Spleen (tissue), 11 donors: ENCODE data around the gene ULBP2. TPM values are rescaled to one million over a fixed set of nuclear protein-coding genes. Genes with fewer than 3 reads are reported as not detected.
A peak's percentile ranks its signal among the peaks of the same experiment; 100 is the strongest.
"Not testable (repeated sequence)": the region's sequence is repeated elsewhere in the genome, so short reads cannot be mapped to it uniquely, and the experiment has no call there.

ENCODE experiments used
- DNase-seq: peaks from one replicate; pipeline ENCODE4 v3.0.0-alpha.2; 2020
- H3K27ac ChIP-seq, 8 donors: fragments of 200-600 bp; sonication (generic) in 7 of 8; 1 replicate in 4 of 8; 2 replicates in 4 of 8; pipeline versions ENCODE4 v1.5.0 to v1.8.0; 2016 to 2021; ENCODE audit warnings: inconsistent platforms in 4 of 8, mild to moderate bottlenecking in 4 of 8, moderate library complexity in 1 of 8
- H3K27me3 ChIP-seq, 7 donors: fragments of 200-600 bp; sonication (generic) in 6 of 7; replicated peaks in 1 of 7; 1 replicate in 4 of 7; 2 replicates in 3 of 7; pipeline versions ENCODE4 v1.5.0 to v1.8.0; 2016 to 2021; ENCODE audit warnings: inconsistent platforms in 3 of 7, mild to moderate bottlenecking in 1 of 7
- H3K36me3 ChIP-seq, 6 donors: fragments of 200-600 bp; sonication (generic) in 5 of 6; 1 replicate in 4 of 6; 2 replicates in 2 of 6; pipeline versions ENCODE4 v1.5.0 to v1.8.0; 2016 to 2021; ENCODE audit warnings: inconsistent platforms in 2 of 6
- H3K4me1 ChIP-seq, 6 donors: fragments of 200-600 bp; sonication (generic) in 5 of 6; 1 replicate in 3 of 6; 2 replicates in 3 of 6; pipeline versions ENCODE4 v1.5.0 to v1.8.0; 2016 to 2021; ENCODE audit warnings: inconsistent platforms in 3 of 6
- H3K4me3 ChIP-seq, 8 donors: fragments of 200-600 bp; sonication (generic) in 7 of 8; 1 replicate in 4 of 8; 2 replicates in 4 of 8; pipeline versions ENCODE4 v1.5.0 to v1.8.0; 2016 to 2021; ENCODE audit warnings: inconsistent platforms in 4 of 8, mild to moderate bottlenecking in 4 of 8, moderate library complexity in 2 of 8
- H3K9me3 ChIP-seq, 8 donors: fragments of 200-600 bp; sonication (generic) in 7 of 8; 1 replicate in 4 of 8; 2 replicates in 4 of 8; pipeline versions ENCODE4 v1.5.0 to v1.8.0; 2016 to 2021; ENCODE audit warnings: inconsistent platforms in 4 of 8
- POLR2A ChIP-seq, 3 donors: fragments of 450-650 bp; IDR thresholded peaks; one replicate each; pipeline ENCODE4 v1.5.1; 2017; ENCODE audit warnings: antibody characterized with exemption in 3 of 3, mild to moderate bottlenecking in 1 of 3
- POLR2AphosphoS5 ChIP-seq, 3 donors: sonication (generic); formaldehyde crosslinking; IDR thresholded peaks; one replicate each; pipeline ENCODE4 v1.5.1; 2017; ENCODE audit warnings: antibody characterized with exemption in 3 of 3
- WGBS, 5 donors: extraction: QIAGEN DNeasy Blood & Tissue Kit in 3 of 5; methylation state at CpG; one replicate each; pipeline versions ENCODE4 v1.1.5 to v1.1.7; 2013 to 2018; 5-methylcytosine and 5-hydroxymethylcytosine counted together
- intact Hi-C: fragments of 100-400 bp; cut with DNase I; formaldehyde crosslinking; loops from one replicate; pipeline ENCODE4 v1.15.0; 2023; ENCODE audit warnings: low total_unique reads
- polyA plus RNA-seq, 3 donors: library from polyadenylated mRNA; stranded (reverse); fragments of 200-250 nt; gene quantifications; one replicate each; pipeline ENCODE4 v1.2.1, GENCODE V29; 2013
- total RNA-seq, 7 donors: library from RNA; depleted of rRNA in 3 of 7; stranded (reverse); fragments of >200 nt in 3 of 7; fragmentation: NEBNext Ultra II Directional in 4 of 7; extraction: Animal tissue kit (Norgen Biotek cat#: 25700) in 4 of 7; gene quantifications; one replicate each; pipeline versions ENCODE4 v1.1.0 to v1.2.1, GENCODE V29; 2016 to 2021
- TF ChIP-seq, protein P1 (sequence below), 11 experiments: fragments of 200-600 bp in 7 of 11; fragments of 450-650 bp in 4 of 11; sonication (generic) in 4 of 11; IDR thresholded peaks in 8 of 11; conservative IDR thresholded peaks in 3 of 11; 1 replicate in 7 of 11; 2 replicates in 4 of 11; pipeline versions ENCODE4 v1.4.0 to v1.8.0; 2016 to 2021; ENCODE audit warnings: antibody characterized with exemption in 11 of 11, inconsistent platforms in 4 of 11, mild to moderate bottlenecking in 1 of 11
- donor health status: healthy with polysubstance abuse.
- donor health status: DM: no; HTN: no; CAD: no; lungs with moderate emphysema.
- donor health status: DM: no; HTN: no; CAD: no.
- donor health status: Bipolar disorder and iron deficiency.
- donor health status: healthy.
- donor health status: DM: no; HTN: no; CAD: no.
- donor health status: DM: yes; HTN: yes; CAD: no.

ULBP2 gene
- total and polyA plus RNA-seq, 10 donors, result 0.10 to 0.30 (median 0.20) TPM; not detected in 7

DNA sequence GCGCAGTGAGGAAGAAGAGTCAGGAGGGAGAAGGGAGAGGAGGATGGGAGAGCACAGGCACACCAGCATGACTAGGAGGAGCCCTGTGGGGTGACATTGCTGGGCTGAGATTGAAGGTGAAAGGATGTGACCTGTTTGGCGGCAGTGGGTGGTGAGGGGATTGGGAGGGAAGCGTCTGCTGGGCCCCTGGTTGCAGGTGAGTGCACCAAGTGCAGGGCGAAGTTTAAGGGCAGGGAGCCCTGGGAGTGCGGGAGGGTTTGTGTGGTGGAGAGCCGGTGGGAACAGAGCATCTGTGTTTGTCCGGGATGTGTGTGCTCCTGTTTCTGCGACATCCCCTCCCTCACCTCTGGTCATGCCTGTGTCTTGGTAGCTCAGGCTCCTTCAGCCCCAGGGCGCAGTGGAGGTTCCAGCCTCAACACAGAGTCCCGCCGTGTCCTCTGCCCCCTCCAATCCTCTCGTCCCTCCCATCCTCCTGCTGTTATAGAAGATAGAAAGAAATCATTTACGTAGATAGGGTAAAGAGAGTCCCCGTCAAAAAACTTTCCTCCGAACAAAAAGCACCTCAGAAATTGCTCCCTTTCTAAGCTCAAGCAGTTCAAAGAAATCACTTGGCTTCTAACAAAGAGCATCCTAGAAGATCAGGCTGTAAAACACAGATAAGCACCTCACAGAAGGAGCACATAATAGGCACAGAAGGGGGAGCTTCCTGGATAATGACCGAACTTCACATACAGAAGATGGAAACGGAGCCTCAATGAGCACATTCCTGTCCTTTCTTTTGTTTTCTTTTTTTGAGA, 46.9 kb downstream of the ULBP2 start:
- TF ChIP-seq POLR2A (IDR thresholded peaks at IDR 0.05) (no peak), POLR2AphosphoS5 (IDR thresholded peaks at IDR 0.05) (no peak)
- TF ChIP-seq, protein P1, sequence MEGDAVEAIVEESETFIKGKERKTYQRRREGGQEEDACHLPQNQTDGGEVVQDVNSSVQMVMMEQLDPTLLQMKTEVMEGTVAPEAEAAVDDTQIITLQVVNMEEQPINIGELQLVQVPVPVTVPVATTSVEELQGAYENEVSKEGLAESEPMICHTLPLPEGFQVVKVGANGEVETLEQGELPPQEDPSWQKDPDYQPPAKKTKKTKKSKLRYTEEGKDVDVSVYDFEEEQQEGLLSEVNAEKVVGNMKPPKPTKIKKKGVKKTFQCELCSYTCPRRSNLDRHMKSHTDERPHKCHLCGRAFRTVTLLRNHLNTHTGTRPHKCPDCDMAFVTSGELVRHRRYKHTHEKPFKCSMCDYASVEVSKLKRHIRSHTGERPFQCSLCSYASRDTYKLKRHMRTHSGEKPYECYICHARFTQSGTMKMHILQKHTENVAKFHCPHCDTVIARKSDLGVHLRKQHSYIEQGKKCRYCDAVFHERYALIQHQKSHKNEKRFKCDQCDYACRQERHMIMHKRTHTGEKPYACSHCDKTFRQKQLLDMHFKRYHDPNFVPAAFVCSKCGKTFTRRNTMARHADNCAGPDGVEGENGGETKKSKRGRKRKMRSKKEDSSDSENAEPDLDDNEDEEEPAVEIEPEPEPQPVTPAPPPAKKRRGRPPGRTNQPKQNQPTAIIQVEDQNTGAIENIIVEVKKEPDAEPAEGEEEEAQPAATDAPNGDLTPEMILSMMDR (IDR thresholded peaks at IDR 0.05 in 8 of 11, conservative IDR thresholded peaks at IDR 0.05 in 3 of 11), result no peak
- H3K9me3 ChIP-seq, result peaks cover 0 to 25% (median 9%) of the 10 kb centered on the region in 8 donors
- peaks cover 20 to 95% (median 91%) of the 10 kb centered on the region in 7 donors for H3K27me3 ChIP-seq
- no peak overlapping the region for H3K4me3 ChIP-seq
- DNase-seq, result no peak
- H3K4me1 ChIP-seq, result peaks cover 15 to 27% (median 26%) of the 10 kb centered on the region in 6 donors
- no peaks in the 10 kb centered on the region for H3K36me3 ChIP-seq
- intact Hi-C loops, result no loop called here
- H3K27ac ChIP-seq, result no peak overlapping the region
- WGBS, 5 donors, result 9 to 13% (median 10%) methylated on average over 17 of the region's 17 CpGs

DNA sequence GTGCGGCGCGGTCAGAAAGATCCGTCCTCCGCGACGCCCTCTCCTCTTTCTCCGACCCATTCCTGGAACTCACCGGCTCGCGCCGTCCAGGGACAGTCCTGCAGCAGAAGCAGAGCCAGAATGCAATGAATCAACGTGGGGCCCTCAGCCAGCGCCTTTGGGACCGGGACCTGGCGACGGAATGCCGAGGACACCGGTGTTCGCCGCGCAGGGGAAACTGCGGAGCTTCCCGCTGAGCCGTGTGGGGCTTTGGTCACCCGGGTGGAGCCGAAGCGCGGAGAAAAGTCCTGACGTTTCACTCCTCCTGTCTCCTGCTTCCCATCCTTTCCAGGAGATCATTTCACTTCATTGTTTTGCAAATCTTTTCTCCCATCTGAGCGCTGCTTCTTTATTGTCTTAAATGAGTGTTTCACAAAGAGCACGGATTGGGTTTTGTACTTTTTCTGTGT, 48.4 kb downstream of the ULBP2 start:
- Histone ChIP-seq H3K4me3 (peak overlapping the region; percentile 21 to 68 (median 37)), H3K36me3 (no peaks in the 10 kb centered on the region), H3K27ac (no peak overlapping the region), H3K9me3 (peaks cover 0 to 25% (median 9%) of the 10 kb centered on the region in 8 donors), H3K27me3 (peaks cover 19 to 100% (median 94%) of the 10 kb centered on the region in 7 donors), H3K4me1 (peaks cover 15 to 27% (median 26%) of the 10 kb centered on the region in 6 donors)
- no peak for DNase-seq
- intact Hi-C loops, result no loop called here
- TF ChIP-seq, protein P1 (IDR thresholded peaks at IDR 0.05 in 8 of 11, conservative IDR thresholded peaks at IDR 0.05 in 3 of 11), result no peak
- TF ChIP-seq POLR2A (IDR thresholded peaks at IDR 0.05), result no peak
- TF ChIP-seq POLR2AphosphoS5 (IDR thresholded peaks at IDR 0.05), result no peak
- WGBS, 5 donors, result 3 to 9% (median 4%) methylated on average over 29 to 32 of the region's 32 CpGs

DNA sequence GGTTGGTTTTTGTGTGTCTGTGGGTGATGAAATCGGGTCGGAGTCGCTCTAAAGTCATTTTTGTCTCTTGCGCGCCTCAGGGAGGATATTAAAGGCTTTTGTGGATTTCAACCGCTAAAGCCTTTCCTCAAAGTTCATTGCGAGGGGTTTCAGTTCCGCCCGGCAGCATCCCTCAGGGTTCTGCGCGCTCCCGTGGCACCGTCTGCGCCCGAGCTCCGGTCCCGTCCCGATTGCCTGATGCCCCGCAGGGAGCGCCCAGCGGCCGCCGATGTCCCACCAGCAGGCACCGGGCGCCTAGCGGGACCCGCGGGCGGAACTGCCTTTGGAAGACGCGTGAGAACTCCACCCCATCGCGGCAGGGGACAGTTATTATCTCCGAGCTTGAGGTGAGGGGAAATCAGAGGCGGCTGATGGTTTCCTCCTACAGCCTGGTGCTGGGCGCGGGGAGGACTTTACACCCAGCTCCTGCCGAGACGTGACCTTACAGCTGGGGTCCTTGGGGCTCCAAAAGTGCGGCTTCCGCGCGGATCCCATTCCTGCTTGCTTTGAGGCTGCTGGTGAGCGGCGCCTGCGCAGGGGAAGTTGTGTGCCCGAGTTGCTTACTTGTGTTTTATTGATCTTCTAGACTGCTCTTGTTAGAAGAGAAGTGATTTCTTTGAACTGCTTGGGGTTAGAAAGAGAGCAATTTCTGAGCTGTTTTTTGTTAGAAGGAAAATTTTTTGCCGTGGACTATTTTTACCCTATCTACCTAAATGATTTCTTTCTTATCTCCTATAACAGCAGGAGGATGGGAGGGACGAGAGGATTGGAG, 49.1 kb downstream of the ULBP2 start:
- intact Hi-C loops, result no loop called here
- Histone ChIP-seq H3K9me3 (peaks cover 0 to 25% (median 9%) of the 10 kb centered on the region in 8 donors), H3K36me3 (no peaks in the 10 kb centered on the region), H3K27ac (no peak overlapping the region), H3K27me3 (peaks cover 19 to 100% (median 93%) of the 10 kb centered on the region in 7 donors), H3K4me1 (peaks cover 15 to 27% (median 26%) of the 10 kb centered on the region in 6 donors), H3K4me3 (peak overlapping the region; percentile 21 to 68 (median 37))
- peak in 1 of 3 donors; percentile 19 for TF ChIP-seq POLR2AphosphoS5 (IDR thresholded peaks at IDR 0.05)
- TF ChIP-seq, protein P1 (IDR thresholded peaks at IDR 0.05 in 8 of 11, conservative IDR thresholded peaks at IDR 0.05 in 3 of 11), result no peak
- TF ChIP-seq POLR2A (IDR thresholded peaks at IDR 0.05), result no peak
- DNase-seq, result no peak
- WGBS, 5 donors, result 1 to 2% (median 1%) methylated on average over 33 to 49 of the region's 49 CpGs

DNA sequence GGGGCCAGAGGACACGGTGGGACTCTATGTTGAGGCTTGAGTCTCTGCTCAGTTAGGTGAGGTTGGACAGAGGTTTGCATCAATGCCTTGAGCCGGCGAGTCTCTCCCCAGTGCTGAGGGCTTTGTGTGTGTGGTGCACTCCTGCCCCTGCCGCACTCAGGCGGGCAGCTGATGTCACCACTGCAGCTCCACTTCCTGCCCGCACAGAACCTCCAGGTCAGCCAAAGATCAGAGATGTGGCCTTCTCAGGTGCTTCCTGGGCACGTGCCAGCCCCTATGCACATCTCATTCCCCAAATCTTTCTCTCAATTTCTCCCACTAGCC, 49.6 kb downstream of the ULBP2 start:
- H3K27me3 ChIP-seq, result peaks cover 19 to 100% (median 93%) of the 10 kb centered on the region in 7 donors

More for the DNA sequence above, 49.6 kb downstream of the ULBP2 start:
- DNase-seq, H3K36me3 ChIP-seq, intact Hi-C loops, H3K27ac ChIP-seq: not testable (repeated sequence)
- 0 to 5% (median 2%) methylated on average over 7 of the region's 7 CpGs for WGBS, 5 donors
- Histone ChIP-seq H3K9me3 (peaks cover 0 to 25% (median 9%) of the 10 kb centered on the region in 8 donors), H3K4me3 (peak overlapping the region in 2 of 8 donors; percentile 36 to 68), H3K4me1 (peaks cover 15 to 27% (median 26%) of the 10 kb centered on the region in 6 donors)
